ENCODE data around the gene LTBP1.

DNA sequence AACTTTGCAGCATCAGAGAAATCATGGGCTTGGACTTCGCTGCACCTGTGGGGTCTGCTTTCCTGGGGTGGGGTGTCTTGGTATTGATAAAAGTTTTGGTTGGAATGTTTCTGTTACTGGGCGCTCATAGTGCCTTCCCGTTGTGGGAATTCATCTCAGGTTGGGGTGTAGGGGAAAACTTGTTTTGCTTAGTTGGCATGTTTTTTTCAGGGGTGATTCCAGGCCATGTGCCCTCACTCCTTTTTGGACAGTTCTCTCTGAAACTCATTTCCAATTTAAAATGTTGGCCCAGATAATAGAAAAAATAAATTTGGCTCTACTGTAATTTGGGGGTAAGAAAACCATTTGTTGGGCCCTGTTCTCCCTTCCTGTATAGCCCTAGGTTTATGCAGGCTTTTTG lies 1.5 kb downstream of the LTBP1 start:
- no peak for TF ChIP-seq POLR2A (IDR thresholded peaks at IDR 0.05)
- TF ChIP-seq, protein P1, sequence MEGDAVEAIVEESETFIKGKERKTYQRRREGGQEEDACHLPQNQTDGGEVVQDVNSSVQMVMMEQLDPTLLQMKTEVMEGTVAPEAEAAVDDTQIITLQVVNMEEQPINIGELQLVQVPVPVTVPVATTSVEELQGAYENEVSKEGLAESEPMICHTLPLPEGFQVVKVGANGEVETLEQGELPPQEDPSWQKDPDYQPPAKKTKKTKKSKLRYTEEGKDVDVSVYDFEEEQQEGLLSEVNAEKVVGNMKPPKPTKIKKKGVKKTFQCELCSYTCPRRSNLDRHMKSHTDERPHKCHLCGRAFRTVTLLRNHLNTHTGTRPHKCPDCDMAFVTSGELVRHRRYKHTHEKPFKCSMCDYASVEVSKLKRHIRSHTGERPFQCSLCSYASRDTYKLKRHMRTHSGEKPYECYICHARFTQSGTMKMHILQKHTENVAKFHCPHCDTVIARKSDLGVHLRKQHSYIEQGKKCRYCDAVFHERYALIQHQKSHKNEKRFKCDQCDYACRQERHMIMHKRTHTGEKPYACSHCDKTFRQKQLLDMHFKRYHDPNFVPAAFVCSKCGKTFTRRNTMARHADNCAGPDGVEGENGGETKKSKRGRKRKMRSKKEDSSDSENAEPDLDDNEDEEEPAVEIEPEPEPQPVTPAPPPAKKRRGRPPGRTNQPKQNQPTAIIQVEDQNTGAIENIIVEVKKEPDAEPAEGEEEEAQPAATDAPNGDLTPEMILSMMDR (IDR thresholded peaks at IDR 0.05): no peak
